SK-N-SH (cell line): ENCODE data around the gene ETS2. TPM values are rescaled to one million over a fixed set of nuclear protein-coding genes. Genes with fewer than 3 reads are reported as not detected.

Source experiments
- CTCF ChIA-PET: fragments of 300-600, 350-600 bp; formaldehyde crosslinking; extraction: SDS; loops from one replicate; lab custom pipeline; 2021; lab: Yijun Ruan, JAX
- POLR2A ChIA-PET: fragments of 350-600 bp; sonication (Branson Sonifier 250); formaldehyde crosslinking; extraction: SDS; loops from one replicate; lab custom pipeline; 2020; ENCODE audit warnings: antibody characterized with exemption, inconsistent platforms; lab: Yijun Ruan, JAX
- DNase-seq: peaks from one replicate; pipeline ENCODE4 v3.0.0; 2012
- H2AFZ ChIP-seq: fragments of 200-600 bp; sonication (generic); 2 replicates; pipeline ENCODE4 v1.8.1; 2016; ENCODE audit warnings: antibody characterized with exemption, mild to moderate bottlenecking, low read depth
- H3F3A ChIP-seq: fragments of 200-600 bp; sonication (generic); replicated peaks from 2 replicates; pipeline ENCODE3; 2016; ENCODE audit warnings: antibody characterized with exemption, mild to moderate bottlenecking; ENCODE audit not compliant: insufficient read depth
- H3K27ac ChIP-seq, 2 experiments: fragments of 200-500 bp in 1 of 2; fragments of 200-600 bp in 1 of 2; sonication (Bioruptor generic) in 1 of 2; sonication (generic), shearing (Covaris generic) in 1 of 2; 2 replicates each; pipeline versions ENCODE4 v1.5.1 to v1.6.1; 2014 to 2016; ENCODE audit warnings: low read depth in 2 of 2, inconsistent platforms in 1 of 2, low read length in 1 of 2, mild to moderate bottlenecking in 1 of 2, mixed read lengths in 1 of 2
- H3K27me3 ChIP-seq: fragments of 200-600 bp; sonication (generic), shearing (Covaris generic); 2 replicates; pipeline ENCODE4 v1.6.1; 2016; ENCODE audit warnings: mixed run types; ENCODE audit not compliant: insufficient read depth
- H3K36me3 ChIP-seq, 2 experiments: fragments of 200-500 bp in 1 of 2; fragments of 200-600 bp in 1 of 2; sonication (Bioruptor generic) in 1 of 2; sonication (generic) in 1 of 2; replicated peaks in 1 of 2; 2 replicates each; pipeline versions ENCODE3 to v1.5.1; 2014 to 2016; ENCODE audit warnings: low read length in 1 of 2, mild to moderate bottlenecking in 1 of 2; ENCODE audit not compliant: insufficient read depth in 2 of 2, control insufficient read depth in 1 of 2
- H3K4me1 ChIP-seq, 2 experiments: fragments of 200-500 bp in 1 of 2; fragments of 200-600 bp in 1 of 2; sonication (Bioruptor generic) in 1 of 2; sonication (generic), shearing (Covaris generic) in 1 of 2; 2 replicates each; pipeline versions ENCODE4 v1.5.1 to v1.6.1; 2014 to 2016; ENCODE audit warnings: low read depth in 1 of 2, low read length in 1 of 2, mixed run types in 1 of 2; ENCODE audit not compliant: insufficient read depth in 2 of 2, control insufficient read depth in 1 of 2
- H3K4me2 ChIP-seq: fragments of 200-600 bp; sonication (generic), shearing (Covaris generic); 2 replicates; pipeline ENCODE4 v1.6.1; 2017; ENCODE audit warnings: mixed run types
- H3K4me3 ChIP-seq, 2 experiments: fragments of 200-500 bp in 1 of 2; fragments of 200-600 bp in 1 of 2; sonication (Bioruptor generic) in 1 of 2; sonication (generic), shearing (Covaris generic) in 1 of 2; 2 replicates each; pipeline versions ENCODE4 v1.5.1 to v1.8.1; 2014 to 2016; ENCODE audit warnings: low read depth in 2 of 2, inconsistent platforms in 1 of 2, low read length in 1 of 2, mild to moderate bottlenecking in 1 of 2, mixed read lengths in 1 of 2, moderate library complexity in 1 of 2
- H3K79me2 ChIP-seq: fragments of 200-600 bp; sonication (generic); 2 replicates; pipeline ENCODE4 v1.8.1; 2017; ENCODE audit warnings: mild to moderate bottlenecking; ENCODE audit not compliant: insufficient read depth
- H3K9ac ChIP-seq: fragments of 200-600 bp; sonication (generic); 2 replicates; pipeline ENCODE4 v1.6.1; 2017; ENCODE audit warnings: mixed run types
- H3K9me2 ChIP-seq: fragments of 200-600 bp; sonication (generic); 2 replicates; pipeline ENCODE4 v1.6.1; 2017; ENCODE audit warnings: mixed run types
- H3K9me3 ChIP-seq: fragments of 200-600 bp; sonication (generic); 2 replicates; pipeline ENCODE4 v1.6.1; 2017; ENCODE audit warnings: mixed run types, mild to moderate bottlenecking, moderate library complexity
- H4K20me1 ChIP-seq: fragments of 200-600 bp; sonication (generic); 2 replicates; pipeline ENCODE4 v1.6.1; 2017; ENCODE audit warnings: mild to moderate bottlenecking, mixed run types; ENCODE audit not compliant: insufficient read depth
- EP300 ChIP-seq, 2 experiments: IDR thresholded peaks; 2 replicates each; pipeline versions ENCODE4 v1.4.0 to v1.6.1; 2012; ENCODE audit warnings: borderline replicate concordance in 1 of 2, low read depth in 1 of 2, low read length in 1 of 2
- FOSL2 ChIP-seq: IDR thresholded peaks from 2 replicates; pipeline ENCODE4 v1.4.0; 2012; ENCODE audit warnings: low read depth, mild to moderate bottlenecking, moderate library complexity, borderline replicate concordance
- JUND ChIP-seq: IDR thresholded peaks from 2 replicates; pipeline ENCODE4 v1.4.0; 2012
- MAX ChIP-seq: IDR thresholded peaks from 2 replicates; pipeline ENCODE4 v1.4.0; 2012; ENCODE audit warnings: low read depth
- NFIC ChIP-seq: IDR thresholded peaks from 2 replicates; pipeline ENCODE4 v1.4.0; 2012; ENCODE audit warnings: borderline replicate concordance
- PBX3 ChIP-seq: IDR thresholded peaks from 2 replicates; pipeline ENCODE4; 2012
- POLR2AphosphoS5 ChIP-seq: IDR thresholded peaks from 2 replicates; pipeline ENCODE4 v1.6.1; 2012; ENCODE audit warnings: low read depth, low read length
- RCOR1 ChIP-seq: fragments of 150-350 bp; IDR thresholded peaks from 2 replicates; pipeline ENCODE4 v1.6.1; 2017; ENCODE audit warnings: antibody characterized with exemption, low read length
- RFX5 ChIP-seq: IDR thresholded peaks from 2 replicates; pipeline ENCODE4 v1.6.1; 2012; ENCODE audit warnings: mild to moderate bottlenecking, improper control_type of control experiment, low read length
- SIN3A ChIP-seq: IDR thresholded peaks from 2 replicates; pipeline ENCODE4 v1.6.1; 2012; ENCODE audit warnings: low read depth, mild to moderate bottlenecking, low read length, moderate library complexity, borderline replicate concordance
- SMC3 ChIP-seq: IDR thresholded peaks from 2 replicates; pipeline ENCODE4 v1.6.1; 2012; ENCODE audit warnings: low read depth, low read length, improper control_type of control experiment
- TEAD4 ChIP-seq: IDR thresholded peaks from 2 replicates; pipeline ENCODE4 v1.4.0; 2012; ENCODE audit warnings: mild to moderate bottlenecking, borderline replicate concordance; ENCODE audit not compliant: insufficient read depth
- USF2 ChIP-seq: fragments of 150-350 bp; IDR thresholded peaks from 2 replicates; pipeline ENCODE4 v1.6.1; 2017; ENCODE audit warnings: antibody characterized with exemption, low read length, low read depth, borderline replicate concordance
- ZBTB33 ChIP-seq: IDR thresholded peaks from 2 replicates; pipeline ENCODE4 v1.4.0; 2012; ENCODE audit warnings: low read depth, borderline replicate concordance
- WGBS: methylation state at CpG from one replicate; pipeline ENCODE4 v1.1.6; 2017; ENCODE audit warnings: low lambda C conversion rate; 5-methylcytosine and 5-hydroxymethylcytosine counted together
- polyA plus RNA-seq, 3 experiments: library from polyadenylated mRNA; depleted of rRNA; stranded (reverse); fragments of >200 nt; gene quantifications; 2 replicates each; pipeline ENCODE4 v1.2.3, GENCODE V29; 2012
- TF ChIP-seq, protein P1 (sequence below): fragments of 200-600 bp; sonication (generic); IDR thresholded peaks from 2 replicates; pipeline ENCODE4 v1.6.1; 2017; ENCODE audit warnings: antibody characterized with exemption, mild to moderate bottlenecking, moderate library complexity

Gene ETS2
- polyA plus RNA-seq, 1 of the 3 experiments (the other 2 are of a cell fraction): 16.3 TPM

DNA sequence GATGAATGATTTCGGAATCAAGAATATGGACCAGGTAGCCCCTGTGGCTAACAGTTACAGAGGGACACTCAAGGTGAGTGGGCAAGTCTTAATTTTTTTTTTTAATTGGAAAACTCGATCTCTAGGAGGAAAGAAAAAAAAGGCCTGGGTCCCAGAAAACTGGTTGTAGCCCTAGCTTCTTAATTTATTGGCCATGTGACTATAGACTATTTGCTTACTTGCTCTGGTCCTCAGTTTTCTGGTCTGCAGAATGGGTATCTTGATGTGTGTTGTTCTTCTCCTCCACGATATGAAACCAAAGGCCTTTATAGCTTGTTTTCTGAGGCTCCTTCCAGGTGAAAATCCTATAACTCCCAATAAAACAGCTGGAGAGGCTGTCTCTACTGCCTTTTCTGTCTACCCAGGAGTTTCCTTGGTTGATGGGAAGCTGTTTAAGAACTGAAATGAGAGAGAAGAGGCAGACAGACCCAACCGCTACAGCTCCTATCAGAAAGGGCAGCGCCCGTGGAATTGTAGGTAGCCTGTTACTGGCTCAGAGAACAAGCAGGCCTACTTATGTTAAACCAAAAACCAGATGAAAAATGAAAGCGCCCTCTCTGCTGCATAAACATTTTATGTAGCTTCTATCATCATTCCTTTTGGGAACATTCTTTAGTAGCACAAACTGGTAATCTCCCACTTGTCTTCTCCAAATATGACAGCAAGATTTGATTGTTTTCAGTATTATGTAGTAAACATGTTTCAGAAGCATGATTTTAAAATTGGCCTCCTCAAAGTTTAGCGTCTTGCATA is 4.5 kb downstream of the ETS2 start:
- H3K9me2 ChIP-seq: no peaks in the 10 kb centered on the region
- no peak for DNase-seq
- no peaks in the 10 kb centered on the region for H3K9me3 ChIP-seq
- no peak overlapping the region for H3K4me3 ChIP-seq
- peak overlapping the region; percentile 2; the same call in 1 of the 2 replicates for H3K9ac ChIP-seq
- peaks cover 18 to 29% of the 10 kb centered on the region in 2 experiments; a peak in 3 of 4 replicates for H3K4me1 ChIP-seq
- TF ChIP-seq JUND: no peak
- no peak for TF ChIP-seq SMC3
- TF ChIP-seq TEAD4: no peak
- H3K4me2 ChIP-seq: peak overlapping the region; percentile 1; the same call in 1 of the 2 replicates
- ChIA-PET POLR2A (interaction anchor here (1.1 to 1.2 kb wide), 2 partner anchors 176 to 331 kb away, joined by 3 read pairs; no protein-coding TSS in a partner anchor), CTCF (interaction anchor here (0.9 to 1.7 kb wide), 5 partner anchors 76 to 327 kb away, joined by 3 to 7 read pairs (median 4); no protein-coding TSS in a partner anchor)
- peaks cover 85% of the 10 kb centered on the region for H3K79me2 ChIP-seq
- WGBS: 96% methylated on average over 8 of the region's 8 CpGs
- H3K36me3 ChIP-seq: peaks cover 40 to 52% of the 10 kb centered on the region in 2 experiments
- peaks cover 16% of the 10 kb centered on the region for H3F3A ChIP-seq
- H3K27ac ChIP-seq: peak overlapping the region in 1 of 2 experiments; percentile 83; a peak in 3 of 4 replicates
- H3K27me3 ChIP-seq: no peaks in the 10 kb centered on the region
- peaks cover 26% of the 10 kb centered on the region for H4K20me1 ChIP-seq
- H2AFZ ChIP-seq: no peak overlapping the region

DNA sequence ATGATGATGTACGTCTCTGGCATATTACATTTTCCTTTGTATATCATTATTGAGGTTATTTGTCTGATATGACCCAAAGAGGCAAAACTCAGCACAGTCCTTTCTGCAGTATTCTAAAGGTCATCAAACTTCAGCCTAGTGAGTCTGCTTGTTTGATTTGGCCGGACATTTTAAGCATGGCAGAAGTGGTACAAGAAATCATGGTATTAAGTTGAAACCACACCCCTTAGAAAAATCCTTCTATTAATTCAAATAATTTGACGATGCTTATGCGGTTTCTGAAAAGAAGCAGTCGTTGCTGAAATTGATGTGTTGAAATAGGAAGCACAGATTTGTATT is 5.1 kb downstream of the ETS2 start:
- Histone ChIP-seq H3K27ac (peak overlapping the region in 1 of 2 experiments; percentile 83; a peak in 3 of 4 replicates), H3K36me3 (peaks cover 44 to 56% of the 10 kb centered on the region in 2 experiments), H3K9me3 (no peaks in the 10 kb centered on the region), H3K4me1 (peaks cover 18 to 28% of the 10 kb centered on the region in 2 experiments; a peak in 3 of 4 replicates), H3K4me2 (peak overlapping the region; percentile 1; the same call in 1 of the 2 replicates), H4K20me1 (peaks cover 26% of the 10 kb centered on the region), H3F3A (peaks cover 16% of the 10 kb centered on the region)
- WGBS: 79% methylated on average over 5 of the region's 5 CpGs
- no peak for DNase-seq
- CTCF ChIA-PET: interaction anchor here (0.9 kb wide), 1 partner anchor 315 kb away, joined by 4 read pairs; no protein-coding TSS in a partner anchor
- TF ChIP-seq PBX3 (no peak), POLR2AphosphoS5 (no peak), SMC3 (no peak), RCOR1 (no peak), NFIC (no peak), MAX (no peak), SIN3A (no peak), RFX5 (no peak), EP300 (IDR thresholded peaks at IDR 0.05; ENCODE audit: borderline replicate concordance in 1 of 2, low read depth in 1 of 2, low read length in 1 of 2) (no peak), FOSL2 (no peak), USF2 (no peak), ZBTB33 (no peak)
- TF ChIP-seq, protein P1, sequence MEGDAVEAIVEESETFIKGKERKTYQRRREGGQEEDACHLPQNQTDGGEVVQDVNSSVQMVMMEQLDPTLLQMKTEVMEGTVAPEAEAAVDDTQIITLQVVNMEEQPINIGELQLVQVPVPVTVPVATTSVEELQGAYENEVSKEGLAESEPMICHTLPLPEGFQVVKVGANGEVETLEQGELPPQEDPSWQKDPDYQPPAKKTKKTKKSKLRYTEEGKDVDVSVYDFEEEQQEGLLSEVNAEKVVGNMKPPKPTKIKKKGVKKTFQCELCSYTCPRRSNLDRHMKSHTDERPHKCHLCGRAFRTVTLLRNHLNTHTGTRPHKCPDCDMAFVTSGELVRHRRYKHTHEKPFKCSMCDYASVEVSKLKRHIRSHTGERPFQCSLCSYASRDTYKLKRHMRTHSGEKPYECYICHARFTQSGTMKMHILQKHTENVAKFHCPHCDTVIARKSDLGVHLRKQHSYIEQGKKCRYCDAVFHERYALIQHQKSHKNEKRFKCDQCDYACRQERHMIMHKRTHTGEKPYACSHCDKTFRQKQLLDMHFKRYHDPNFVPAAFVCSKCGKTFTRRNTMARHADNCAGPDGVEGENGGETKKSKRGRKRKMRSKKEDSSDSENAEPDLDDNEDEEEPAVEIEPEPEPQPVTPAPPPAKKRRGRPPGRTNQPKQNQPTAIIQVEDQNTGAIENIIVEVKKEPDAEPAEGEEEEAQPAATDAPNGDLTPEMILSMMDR: no peak
- TF ChIP-seq, all 33 proteins: peak for 0
- H3K9ac ChIP-seq: peak overlapping the region; percentile 2; the same call in 1 of the 2 replicates
- no peak overlapping the region for H2AFZ ChIP-seq
- H3K79me2 ChIP-seq: peaks cover 84% of the 10 kb centered on the region
- POLR2A ChIA-PET: no interaction called here
- H3K4me3 ChIP-seq: no peak overlapping the region
- H3K27me3 ChIP-seq: no peaks in the 10 kb centered on the region
- no peaks in the 10 kb centered on the region for H3K9me2 ChIP-seq
